Stomach (tissue), 9 donors: ENCODE results near the gene MYPN. TPM values are rescaled to one million over a fixed set of nuclear protein-coding genes. Genes with fewer than 3 reads are reported as not detected.

ENCODE experiments used
- DNase-seq, 2 donors: peaks; one replicate each; pipeline versions ENCODE4 v3.0.0 to v3.0.0-alpha.2; 2013 to 2019
- H3K27ac ChIP-seq, 5 donors: fragments of 200-600 bp in 4 of 5; sonication (generic) in 4 of 5; one replicate each; pipeline ENCODE4 v1.5.1; 2013 to 2019; ENCODE audit warnings: mild to moderate bottlenecking in 1 of 5, moderate library complexity in 1 of 5
- H3K27me3 ChIP-seq, 3 donors: fragments of 200-600 bp; sonication (generic); one replicate each; pipeline ENCODE4 v1.5.1; 2017 to 2019; ENCODE audit warnings: mixed run types in 1 of 3
- H3K36me3 ChIP-seq, 4 donors: fragments of 200-600 bp; sonication (generic); 1 replicate in 3 of 4; 2 replicates in 1 of 4; pipeline ENCODE4 v1.5.1; 2016 to 2019
- H3K4me1 ChIP-seq, 4 donors: fragments of 200-600 bp; sonication (generic); one replicate each; pipeline ENCODE4 v1.5.1; 2016 to 2019
- H3K4me3 ChIP-seq, 4 donors: fragments of 200-600 bp; sonication (generic) in 3 of 4; one replicate each; pipeline ENCODE4 v1.5.1; 2016 to 2019; ENCODE audit warnings: mild to moderate bottlenecking in 1 of 4
- H3K9me3 ChIP-seq, 4 donors: fragments of 200-600 bp; sonication (generic); one replicate each; pipeline ENCODE4 v1.5.1; 2016 to 2019
- CTCF ChIP-seq, 7 experiments: fragments of 450-650 bp in 4 of 7; fragments of 200-600 bp in 3 of 7; sonication (generic) in 3 of 7; IDR thresholded peaks; one replicate each; pipeline ENCODE4 v1.5.1; 2016 to 2019; ENCODE audit warnings: antibody characterized with exemption in 7 of 7, control low read depth in 2 of 7, mild to moderate bottlenecking in 1 of 7
- EP300 ChIP-seq: sonication (generic); formaldehyde crosslinking; IDR thresholded peaks from one replicate; pipeline ENCODE4 v1.6.1; 2017; ENCODE audit warnings: antibody characterized with exemption
- POLR2A ChIP-seq, 4 donors: fragments of 450-650 bp; IDR thresholded peaks; one replicate each; pipeline ENCODE4 v1.6.1; 2016; ENCODE audit warnings: antibody characterized with exemption in 4 of 4, control low read depth in 2 of 4, mild to moderate bottlenecking in 1 of 4, moderate library complexity in 1 of 4
- POLR2AphosphoS5 ChIP-seq, 3 donors: sonication (generic); formaldehyde crosslinking; IDR thresholded peaks; one replicate each; pipeline ENCODE4 v1.6.1; 2016; ENCODE audit warnings: antibody characterized with exemption in 3 of 3
- WGBS, 5 donors: extraction: QIAGEN DNeasy Blood & Tissue Kit in 3 of 5; methylation state at CpG; one replicate each; pipeline versions ENCODE4 v1.1.5 to v1.1.7; 2013 to 2018; 5-methylcytosine and 5-hydroxymethylcytosine counted together
- intact Hi-C: fragments of 100-400 bp; cut with DNase I; formaldehyde crosslinking; loops from one replicate; pipeline ENCODE4 v1.15.1; 2023; ENCODE audit warnings: low total_unique reads
- polyA plus RNA-seq, 3 donors: library from polyadenylated mRNA; stranded (reverse); fragments of 200-250 nt; gene quantifications; one replicate each; pipeline ENCODE4 v1.2.3, GENCODE V29; 2013
- total RNA-seq, 5 donors: library from RNA; depleted of rRNA; stranded (reverse); fragments of >200 nt; gene quantifications; one replicate each; pipeline versions ENCODE4 v1.1.0 to v1.2.3, GENCODE V29; 2014 to 2016
- donor health status: healthy with polysubstance abuse.
- donor health status: Bipolar disorder and iron deficiency.
- donor health status: healthy.

Gene MYPN
- total and polyA plus RNA-seq, 8 donors, result 0.06 to 0.76 (median 0.40) TPM; not detected in 4

- Histone ChIP-seq H3K27ac (peak within 1 kb of the TSS; percentile 40 to 84 (median 78)), H3K36me3 (no peaks in the 10 kb centered on the region), H3K27me3 (peaks cover 0 to 17% (median 0%) of the 10 kb centered on the region in 3 donors), H3K9me3 (no peaks in the 10 kb centered on the region), H3K4me3 (peak within 1 kb of the TSS; percentile 58 to 72 (median 62)), H3K4me1 (peaks cover 0 to 16% (median 12%) of the 10 kb centered on the region in 4 donors)
- DNase-seq, result no peak
- intact Hi-C loops, result no loop called here
- TF ChIP-seq POLR2AphosphoS5 (IDR thresholded peaks at IDR 0.05) (no peak), POLR2A (IDR thresholded peaks at IDR 0.05) (no peak), CTCF (IDR thresholded peaks at IDR 0.05) (no peak), EP300 (no peak)
- 25 to 45% (median 34%) methylated on average over 13 of the region's 13 CpGs for WGBS, 5 donors
Observed at GRCh38 chr10:68231817-68232251, 122.5 kb downstream of the MYPN start, which contains the start of gene ATOH7. Gene ATOH7 (minus strand): TSS chr10:68232113. CDS start chr10:68231677, 436 bp downstream.

- intact Hi-C loops, result no loop called here
- H3K4me3 ChIP-seq, result no peak overlapping the region
- TF ChIP-seq EP300, result no peak
- TF ChIP-seq CTCF (IDR thresholded peaks at IDR 0.05), result no peak
- TF ChIP-seq POLR2AphosphoS5 (IDR thresholded peaks at IDR 0.05), result no peak
- no peak for TF ChIP-seq POLR2A (IDR thresholded peaks at IDR 0.05)
- no peak for DNase-seq
- 67 to 91% (median 79%) methylated on average over 3 of the region's 3 CpGs for WGBS, 5 donors
- H3K27me3 ChIP-seq, result peaks cover 0 to 15% (median 0%) of the 10 kb centered on the region in 3 donors
- H3K36me3 ChIP-seq, result no peaks in the 10 kb centered on the region
- H3K9me3 ChIP-seq, result no peaks in the 10 kb centered on the region
- H3K27ac ChIP-seq, result no peak overlapping the region
- peaks cover 0 to 16% (median 12%) of the 10 kb centered on the region in 4 donors for H3K4me1 ChIP-seq
Observed at GRCh38 chr10:68233046-68233445, 123.8 kb downstream of the MYPN start.

GRCh38 chr10:68235111-68235510 lies 125.8 kb downstream of the MYPN start:
- Histone ChIP-seq H3K9me3 (no peaks in the 10 kb centered on the region), H3K27me3 (peaks cover 0 to 5% (median 0%) of the 10 kb centered on the region in 3 donors), H3K4me3 (no peak overlapping the region), H3K27ac (no peak overlapping the region), H3K36me3 (no peaks in the 10 kb centered on the region), H3K4me1 (peaks cover 0 to 16% (median 12%) of the 10 kb centered on the region in 4 donors)
- DNase-seq, result no peak
- no peak for TF ChIP-seq POLR2AphosphoS5 (IDR thresholded peaks at IDR 0.05)
- no peak for TF ChIP-seq POLR2A (IDR thresholded peaks at IDR 0.05)
- TF ChIP-seq CTCF (IDR thresholded peaks at IDR 0.05), result no peak
- no peak for TF ChIP-seq EP300
- intact Hi-C loops, result no loop called here
- WGBS, 5 donors, result 64 to 82% (median 74%) methylated on average over 2 of the region's 2 CpGs

GRCh38 chr10:68235581-68235980 lies 126.3 kb downstream of the MYPN start:
- no peak overlapping the region for H3K27ac ChIP-seq
- no peak for DNase-seq
- no peak overlapping the region for H3K4me3 ChIP-seq
- peaks cover 0 to 5% (median 0%) of the 10 kb centered on the region in 3 donors for H3K27me3 ChIP-seq
- H3K4me1 ChIP-seq, result peaks cover 0 to 14% (median 10%) of the 10 kb centered on the region in 4 donors
- no peaks in the 10 kb centered on the region for H3K36me3 ChIP-seq
- no peaks in the 10 kb centered on the region for H3K9me3 ChIP-seq
- intact Hi-C loops, result no loop called here
- no peak for TF ChIP-seq POLR2AphosphoS5 (IDR thresholded peaks at IDR 0.05)
- TF ChIP-seq POLR2A (IDR thresholded peaks at IDR 0.05), result no peak
- TF ChIP-seq EP300, result no peak
- TF ChIP-seq CTCF (IDR thresholded peaks at IDR 0.05), result no peak
